CD4-positive, CD25-positive, alpha-beta regulatory T cell (primary cell): Measurements from ENCODE around the gene BPTF. TPM values are rescaled to one million over a fixed set of nuclear protein-coding genes. Genes with fewer than 3 reads are reported as not detected.
"Not testable (repeated sequence)": the region's sequence is repeated elsewhere in the genome, so short reads cannot be mapped to it uniquely, and the experiment has no call there.

Experiments
- ATAC-seq, 2 donors: fragments of 150-1000 bp; cut with Tn5 transposase; one replicate each; pipeline ENCODE4 v1.10.0; 2021; ENCODE audit warnings: low read depth in 2 of 2, moderate number of reproducible peaks in 2 of 2, moderate library complexity in 1 of 2
- DNase-seq, 3 donors: peaks; one replicate each; pipeline versions ENCODE4 v3.0.0 to v3.0.0-alpha.2; 2012 to 2022; ENCODE audit warnings: mixed read lengths in 1 of 3
- H3K27ac ChIP-seq: one replicate; pipeline ENCODE4 v1.7.0; 2013; ENCODE audit warnings: mild to moderate bottlenecking, low read length; ENCODE audit not compliant: insufficient read depth, poor library complexity, severe bottlenecking
- H3K27me3 ChIP-seq: one replicate; pipeline ENCODE4 v1.7.0; 2013; ENCODE audit warnings: low read length; ENCODE audit not compliant: control insufficient read depth, insufficient read depth
- H3K36me3 ChIP-seq: one replicate; pipeline ENCODE4 v1.7.0; 2013; ENCODE audit warnings: mild to moderate bottlenecking, low read length, moderate library complexity; ENCODE audit not compliant: control insufficient read depth, insufficient read depth
- H3K4me1 ChIP-seq: 2 replicates; pipeline ENCODE4 v1.7.0; 2013; ENCODE audit warnings: mild to moderate bottlenecking, low read length; ENCODE audit not compliant: insufficient read depth, control insufficient read depth, poor library complexity, severe bottlenecking
- H3K4me3 ChIP-seq: one replicate; pipeline ENCODE4 v1.7.0; 2013; ENCODE audit warnings: low read depth, mild to moderate bottlenecking, low read length, moderate library complexity
- H3K9me3 ChIP-seq, 2 experiments: 1 replicate in 1 of 2; 2 replicates in 1 of 2; pipeline ENCODE4 v1.7.0; 2013; ENCODE audit warnings: low read length in 2 of 2, mild to moderate bottlenecking in 1 of 2, moderate library complexity in 1 of 2; ENCODE audit not compliant: control insufficient read depth in 2 of 2
- H3K27ac Mint-ChIP-seq, 3 donors: one replicate each; pipeline ENCODE4 v1.8.0; 2020 to 2022; ENCODE audit warnings: mild to moderate bottlenecking in 3 of 3, mixed read lengths in 3 of 3, moderate library complexity in 2 of 3
- H3K27me3 Mint-ChIP-seq: one replicate; pipeline ENCODE4 v1.8.0; 2022; ENCODE audit warnings: mild to moderate bottlenecking, mixed read lengths
- H3K36me3 Mint-ChIP-seq: one replicate; pipeline ENCODE4 v1.8.0; 2020; ENCODE audit warnings: mixed read lengths
- H3K4me1 Mint-ChIP-seq, 4 donors: one replicate each; pipeline ENCODE4 v1.8.0; 2020 to 2022; ENCODE audit warnings: mixed read lengths in 4 of 4, mild to moderate bottlenecking in 1 of 4
- H3K4me3 Mint-ChIP-seq, 4 donors: one replicate each; pipeline ENCODE4 v1.8.0; 2020 to 2022; ENCODE audit warnings: mild to moderate bottlenecking in 4 of 4, mixed read lengths in 4 of 4, moderate library complexity in 3 of 4
- H3K9me3 Mint-ChIP-seq, 7 donors: one replicate each; pipeline ENCODE4 v1.8.0; 2020 to 2022; ENCODE audit warnings: mixed read lengths in 7 of 7, mild to moderate bottlenecking in 3 of 7, moderate library complexity in 2 of 7
- polyA plus RNA-seq, 4 donors: library from polyadenylated mRNA; unstranded; fragments of 300-500 nt; fragmentation: Illumina TruSeq; gene quantifications; one replicate each; pipeline ENCODE4 v1.2.3, GENCODE V29; 2021
- total RNA-seq: library from RNA; stranded (reverse); gene quantifications from one replicate; pipeline ENCODE4 v1.2.3, GENCODE V29; 2022

The BPTF gene
- total and polyA plus RNA-seq, 5 donors from 2014 or later: 7.5 to 157 (median 13.0) TPM

DNA sequence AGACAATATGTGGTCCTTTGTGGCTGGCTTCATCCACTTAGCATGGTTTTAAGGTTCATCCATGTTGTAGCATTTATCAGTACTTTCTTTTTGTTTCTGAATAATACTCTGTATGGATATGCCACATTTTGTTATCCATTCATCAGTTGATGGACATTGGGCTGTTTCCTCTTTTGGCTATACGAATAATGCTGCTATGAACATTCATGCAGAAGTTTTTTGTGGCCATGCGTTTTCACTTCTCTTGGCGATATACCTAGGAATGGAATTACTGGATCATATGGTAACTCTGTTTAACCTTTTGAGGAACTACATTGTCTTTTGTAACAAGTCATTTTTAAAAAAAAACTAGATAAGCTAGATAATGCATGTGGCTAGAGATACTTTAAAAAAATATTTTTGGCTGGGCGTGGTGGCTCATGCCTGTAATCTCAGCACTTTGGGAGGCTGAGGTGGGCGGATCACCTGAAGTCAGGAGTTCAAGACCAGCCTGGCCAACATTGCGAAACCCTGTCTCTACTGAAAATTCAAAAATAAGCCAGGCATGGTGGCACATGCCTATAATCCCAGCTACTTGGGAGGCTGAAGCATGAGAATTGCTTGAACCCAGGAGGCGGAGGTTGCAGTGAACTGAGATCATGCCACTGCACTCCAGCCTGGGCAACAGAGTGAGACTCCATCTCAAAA is 85.0 kb downstream of the BPTF start:
- not testable (repeated sequence) for H3K27me3 ChIP-seq, H3K27ac ChIP-seq, H3K27me3 Mint-ChIP-seq, H3K9me3 Mint-ChIP-seq, H3K4me3 Mint-ChIP-seq, DNase-seq, H3K4me3 ChIP-seq, H3K9me3 ChIP-seq, ATAC-seq, H3K4me1 ChIP-seq
- peaks cover 68% of the 10 kb centered on the region for H3K36me3 ChIP-seq
- H3K4me1 Mint-ChIP-seq: peaks cover 0 to 19% (median 8%) of the 10 kb centered on the region in 4 donors
- peak overlapping the region in 1 of 3 donors; percentile 84 for H3K27ac Mint-ChIP-seq
- peaks cover 43% of the 10 kb centered on the region for H3K36me3 Mint-ChIP-seq

DNA sequence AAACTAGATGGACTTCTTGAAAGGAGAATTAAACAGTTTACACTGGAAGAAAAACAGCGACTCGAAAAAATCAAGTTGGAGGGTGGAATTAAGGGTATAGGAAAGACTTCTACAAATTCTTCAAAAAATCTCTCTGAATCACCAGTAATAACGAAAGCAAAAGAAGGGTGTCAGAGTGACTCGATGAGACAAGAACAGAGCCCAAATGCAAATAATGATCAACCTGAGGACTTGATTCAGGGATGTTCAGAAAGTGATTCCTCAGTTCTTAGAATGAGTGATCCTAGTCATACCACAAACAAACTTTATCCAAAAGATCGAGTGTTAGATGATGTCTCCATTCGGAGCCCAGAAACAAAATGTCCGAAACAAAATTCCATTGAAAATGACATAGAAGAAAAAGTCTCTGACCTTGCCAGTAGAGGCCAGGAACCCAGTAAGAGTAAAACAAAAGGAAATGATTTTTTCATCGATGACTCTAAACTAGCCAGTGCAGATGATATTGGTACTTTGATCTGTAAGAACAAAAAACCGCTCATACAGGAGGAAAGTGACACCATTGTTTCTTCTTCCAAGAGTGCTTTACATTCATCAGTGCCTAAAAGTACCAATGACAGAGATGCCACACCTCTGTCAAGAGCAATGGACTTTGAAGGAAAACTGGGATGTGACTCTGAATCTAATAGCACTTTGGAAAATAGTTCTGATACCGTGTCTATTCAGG is 85.9 kb downstream of the BPTF start:
- Histone ChIP-seq H3K4me1 (no peaks in the 10 kb centered on the region), H3K27me3 (no peaks in the 10 kb centered on the region), H3K4me3 (no peak overlapping the region), H3K36me3 (peaks cover 72% of the 10 kb centered on the region), H3K27ac (no peak overlapping the region), H3K9me3 (no peaks in the 10 kb centered on the region)
- H3K4me1 Mint-ChIP-seq: peaks cover 0 to 23% (median 10%) of the 10 kb centered on the region in 4 donors
- DNase-seq (peak in 1 of 3 donors; percentile 23), ATAC-seq (no peak)
- H3K36me3 Mint-ChIP-seq: peaks cover 43% of the 10 kb centered on the region
- no peak overlapping the region for H3K4me3 Mint-ChIP-seq
- no peaks in the 10 kb centered on the region for H3K27me3 Mint-ChIP-seq
- H3K9me3 Mint-ChIP-seq: no peaks in the 10 kb centered on the region
- H3K27ac Mint-ChIP-seq: peak overlapping the region in 2 of 3 donors; percentile 80 to 84

DNA sequence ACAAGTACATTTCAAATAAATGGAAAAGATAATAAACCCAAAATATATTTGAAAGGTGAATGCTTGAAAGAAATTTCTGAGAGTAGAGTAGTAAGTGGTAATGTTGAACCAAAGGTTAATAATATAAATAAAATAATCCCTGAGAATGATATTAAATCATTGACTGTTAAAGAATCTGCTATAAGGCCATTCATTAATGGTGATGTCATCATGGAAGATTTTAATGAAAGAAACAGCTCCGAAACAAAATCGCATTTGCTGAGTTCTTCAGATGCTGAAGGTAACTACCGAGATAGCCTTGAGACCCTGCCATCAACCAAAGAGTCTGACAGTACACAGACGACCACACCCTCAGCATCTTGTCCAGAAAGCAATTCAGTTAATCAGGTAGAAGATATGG is 86.8 kb downstream of the BPTF start:
- peaks cover 67% of the 10 kb centered on the region for H3K36me3 ChIP-seq
- DNase-seq (no peak), ATAC-seq (no peak)
- Mint-ChIP-seq H3K4me3 (no peak overlapping the region), H3K27me3 (no peaks in the 10 kb centered on the region), H3K4me1 (peaks cover 0 to 23% (median 10%) of the 10 kb centered on the region in 4 donors), H3K36me3 (peaks cover 39% of the 10 kb centered on the region), H3K9me3 (no peaks in the 10 kb centered on the region), H3K27ac (peak overlapping the region in 2 of 3 donors; percentile 80 to 84)
- no peak overlapping the region for H3K27ac ChIP-seq
- H3K4me1 ChIP-seq: no peaks in the 10 kb centered on the region
- no peaks in the 10 kb centered on the region for H3K27me3 ChIP-seq
- no peak overlapping the region for H3K4me3 ChIP-seq
- H3K9me3 ChIP-seq: no peaks in the 10 kb centered on the region

DNA sequence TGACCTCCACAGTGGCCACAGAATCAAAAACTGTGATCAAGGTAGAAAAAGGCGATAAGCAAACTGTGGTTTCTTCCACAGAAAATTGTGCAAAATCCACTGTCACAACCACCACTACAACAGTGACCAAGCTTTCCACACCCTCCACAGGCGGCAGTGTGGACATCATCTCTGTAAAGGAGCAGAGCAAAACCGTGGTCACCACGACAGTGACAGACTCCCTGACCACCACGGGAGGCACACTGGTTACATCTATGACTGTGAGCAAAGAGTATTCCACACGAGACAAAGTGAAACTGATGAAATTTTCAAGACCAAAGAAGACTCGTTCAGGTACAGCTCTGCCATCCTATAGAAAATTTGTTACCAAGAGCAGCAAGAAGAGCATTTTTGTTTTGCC is 87.4 kb downstream of the BPTF start:
- Mint-ChIP-seq H3K36me3 (peaks cover 39% of the 10 kb centered on the region), H3K27me3 (no peaks in the 10 kb centered on the region), H3K9me3 (no peaks in the 10 kb centered on the region), H3K4me3 (no peak overlapping the region), H3K4me1 (peaks cover 0 to 23% (median 10%) of the 10 kb centered on the region in 4 donors), H3K27ac (peak overlapping the region in 1 of 3 donors; percentile 84)
- DNase-seq (no peak), ATAC-seq (no peak)
- H3K4me1 ChIP-seq: no peaks in the 10 kb centered on the region
- H3K4me3 ChIP-seq: no peak overlapping the region
- H3K27ac ChIP-seq: no peak overlapping the region
- H3K27me3 ChIP-seq: no peaks in the 10 kb centered on the region
- H3K36me3 ChIP-seq: peaks cover 64% of the 10 kb centered on the region
- no peaks in the 10 kb centered on the region for H3K9me3 ChIP-seq

DNA sequence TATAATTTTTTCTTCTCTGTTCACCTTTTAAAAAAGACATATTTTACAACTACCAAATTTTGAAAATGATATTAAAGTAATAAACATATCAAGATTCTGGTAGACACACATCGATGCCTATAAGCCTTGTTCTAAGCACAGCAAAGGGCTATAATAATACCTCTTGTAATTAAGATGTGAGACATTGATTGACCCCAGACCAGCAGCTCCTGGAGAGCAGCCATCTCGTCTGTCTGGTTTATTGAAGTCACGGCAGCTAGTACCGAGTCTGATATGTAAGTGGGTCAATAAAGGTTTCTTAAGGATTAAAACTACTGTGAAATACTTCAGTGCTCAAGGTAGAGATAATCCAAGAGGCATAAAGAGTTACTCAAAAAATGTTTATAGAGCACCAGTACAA is 94.9 kb downstream of the BPTF start:
- H3K27me3 Mint-ChIP-seq: no peaks in the 10 kb centered on the region
- H3K4me3 Mint-ChIP-seq: no peak overlapping the region
- Histone ChIP-seq H3K27ac (no peak overlapping the region), H3K36me3 (peaks cover 69% of the 10 kb centered on the region), H3K9me3 (no peaks in the 10 kb centered on the region), H3K4me3 (no peak overlapping the region), H3K27me3 (no peaks in the 10 kb centered on the region), H3K4me1 (no peaks in the 10 kb centered on the region)
- no peaks in the 10 kb centered on the region for H3K9me3 Mint-ChIP-seq
- ATAC-seq (no peak), DNase-seq (no peak)
- H3K27ac Mint-ChIP-seq: no peak overlapping the region
- H3K4me1 Mint-ChIP-seq: peaks cover 0 to 6% (median 4%) of the 10 kb centered on the region in 4 donors
- peaks cover 28% of the 10 kb centered on the region for H3K36me3 Mint-ChIP-seq

DNA sequence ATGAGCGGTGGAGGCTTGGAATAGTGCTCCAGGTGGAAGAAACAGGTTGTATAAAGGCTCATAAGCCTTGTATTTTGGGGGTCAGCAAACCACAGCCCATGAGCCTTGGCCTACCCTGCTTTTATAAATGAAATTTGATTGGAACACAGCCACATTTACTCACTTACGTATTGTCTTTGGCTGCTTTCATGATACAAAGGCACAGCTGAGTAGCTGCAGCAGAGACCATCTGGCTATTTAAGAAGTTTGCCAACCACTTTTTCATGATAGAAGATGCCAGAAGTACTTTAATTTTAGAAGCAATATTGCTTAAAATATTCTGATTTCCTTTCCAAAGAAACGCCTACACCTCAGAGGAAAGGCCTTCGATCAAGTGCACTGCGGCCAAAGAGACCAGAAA is 97.2 kb downstream of the BPTF start:
- Histone ChIP-seq H3K36me3 (peaks cover 74% of the 10 kb centered on the region), H3K27ac (no peak overlapping the region), H3K9me3 (no peaks in the 10 kb centered on the region), H3K27me3 (no peaks in the 10 kb centered on the region), H3K4me3 (no peak overlapping the region), H3K4me1 (no peaks in the 10 kb centered on the region)
- peaks cover 24% of the 10 kb centered on the region for H3K36me3 Mint-ChIP-seq
- no peak for ATAC-seq
- no peak overlapping the region for H3K4me3 Mint-ChIP-seq
- no peak for DNase-seq
- peaks cover 0 to 4% (median 0%) of the 10 kb centered on the region in 4 donors for H3K4me1 Mint-ChIP-seq
- peak overlapping the region in 1 of 3 donors; percentile 71 for H3K27ac Mint-ChIP-seq
- no peaks in the 10 kb centered on the region for H3K27me3 Mint-ChIP-seq
- H3K9me3 Mint-ChIP-seq: no peaks in the 10 kb centered on the region

DNA sequence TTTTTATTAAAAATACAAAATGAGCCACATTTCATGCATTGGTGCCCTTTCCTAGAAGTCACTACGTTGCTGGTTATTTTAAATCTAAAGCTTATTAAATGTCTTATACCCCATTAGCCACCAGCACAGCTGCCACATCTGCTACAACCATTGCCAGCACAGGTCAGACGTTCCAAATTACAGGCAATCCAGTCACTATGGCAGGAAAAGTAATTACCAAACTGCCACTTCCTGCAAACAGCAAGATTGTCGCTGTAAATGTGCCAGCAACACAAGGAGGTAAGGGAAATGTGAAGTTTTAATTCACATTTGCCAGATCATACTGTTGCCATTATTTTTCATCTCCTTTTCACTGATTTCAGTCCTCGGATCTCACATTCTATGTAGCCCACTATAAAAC is 103.5 kb downstream of the BPTF start:
- Mint-ChIP-seq H3K36me3 (peaks cover 30% of the 10 kb centered on the region), H3K27ac (peak overlapping the region in 1 of 3 donors; percentile 67)
- not testable (repeated sequence) for H3K27ac ChIP-seq, DNase-seq, ATAC-seq, H3K4me3 ChIP-seq, H3K27me3 Mint-ChIP-seq, H3K27me3 ChIP-seq, H3K4me1 Mint-ChIP-seq, H3K9me3 ChIP-seq, H3K4me3 Mint-ChIP-seq, H3K9me3 Mint-ChIP-seq, H3K4me1 ChIP-seq
- peaks cover 91% of the 10 kb centered on the region for H3K36me3 ChIP-seq
